K562 (cell line): ENCODE measurements around the gene FAM234B. TPM values are rescaled to one million over a fixed set of nuclear protein-coding genes. Genes with fewer than 3 reads are reported as not detected.

Experiments
- ATAC-seq: fragments of 200-7000 bp; cut with Tn5 transposase; 3 replicates; pipeline ENCODE4 v1.9.1; 2020; ENCODE audit warnings: moderate library complexity
- BruUV-seq: library from RNA; stranded (reverse); fragments of 400-500 nt; replicated peaks from 2 replicates; lab custom pipeline; 2021; lab: Mats Ljungman, UMichigan
- CTCF ChIA-PET: fragments of 300-600 bp; formaldehyde crosslinking; extraction: SDS; loops from one replicate; lab custom pipeline; 2021; ENCODE audit warnings: low intra/inter-chr PET ratio; lab: Yijun Ruan, JAX
- POLR2A ChIA-PET: fragments of 300-600, 350-650 bp; sonication (Branson Sonifier 250); formaldehyde crosslinking; extraction: SDS; loops from one replicate; lab custom pipeline; 2021; ENCODE audit warnings: antibody characterized with exemption, inconsistent platforms; lab: Yijun Ruan, JAX
- DNase-seq, 4 experiments: peaks; one replicate each; pipeline versions ENCODE4 v3.0.0 to v3.0.0-alpha.2; 2011 to 2018; ENCODE audit warnings: low spot score in 3 of 4, mixed read lengths in 3 of 4; ENCODE audit errors: extremely low read depth in 1 of 4
- FAIRE-seq: peaks from 2 replicates; lab custom pipeline; 2011; peaks lifted over from hg19 to GRCh38; lab: Jason Lieb, UNC
- H2AFZ ChIP-seq: 2 replicates; pipeline ENCODE4 v1.6.0; 2011; ENCODE audit warnings: low read depth, low read length, control low read depth, inconsistent platforms
- H3K27ac ChIP-seq: fragments of 200-600 bp; 3 replicates; pipeline ENCODE4 v1.8.0; 2011; ENCODE audit warnings: low read depth, mild to moderate bottlenecking, control low read depth, inconsistent platforms, low read length, moderate library complexity, mixed read lengths; ENCODE audit errors: extremely low read depth
- H3K27me3 ChIP-seq, 2 experiments: fragments of 300-600 bp in 1 of 2; 2 replicates in 1 of 2; 3 replicates in 1 of 2; pipeline versions ENCODE4 v1.6.0 to v1.8.0; 2011; ENCODE audit warnings: inconsistent platforms in 2 of 2, low read length in 2 of 2, mild to moderate bottlenecking in 1 of 2, mixed read lengths in 1 of 2, moderate library complexity in 1 of 2; ENCODE audit not compliant: control insufficient read depth in 2 of 2, insufficient read depth in 2 of 2
- H3K36me3 ChIP-seq: fragments of 300-600 bp; 3 replicates; pipeline ENCODE4 v1.8.0; 2011; ENCODE audit warnings: mild to moderate bottlenecking, low read length, inconsistent platforms; ENCODE audit not compliant: control insufficient read depth, insufficient read depth
- H3K4me1 ChIP-seq, 2 experiments: fragments of 200-600 bp in 1 of 2; replicated peaks in 1 of 2; 2 replicates in 1 of 2; 3 replicates in 1 of 2; pipeline versions ENCODE4 v1.5.1 to v1.8.0; 2011; ENCODE audit warnings: inconsistent platforms in 2 of 2, low read length in 2 of 2, mild to moderate bottlenecking in 1 of 2, mixed read lengths in 1 of 2, moderate library complexity in 1 of 2; ENCODE audit not compliant: control insufficient read depth in 2 of 2, insufficient read depth in 2 of 2
- H3K4me2 ChIP-seq: 2 replicates; pipeline ENCODE4 v1.6.1; 2011; ENCODE audit warnings: low read length, control low read depth, inconsistent platforms, mixed read lengths; ENCODE audit not compliant: insufficient read depth
- H3K4me3 ChIP-seq: fragments of 200-600 bp; sonication (generic), shearing (Covaris generic); 2 replicates; pipeline ENCODE4 v1.5.1; 2016; ENCODE audit warnings: control low read depth, inconsistent platforms
- H3K79me2 ChIP-seq: fragments of 200-600 bp; 3 replicates; pipeline ENCODE4 v1.8.0; 2011; ENCODE audit warnings: low read length, inconsistent platforms; ENCODE audit not compliant: control insufficient read depth, insufficient read depth
- H3K9ac ChIP-seq, 2 experiments: 2 replicates each; pipeline versions ENCODE4 v1.6.0 to v1.6.1; 2011; ENCODE audit warnings: low read depth in 2 of 2, low read length in 2 of 2, control low read depth in 1 of 2, inconsistent platforms in 1 of 2, mild to moderate bottlenecking in 1 of 2, mixed read lengths in 1 of 2; ENCODE audit not compliant: insufficient read depth in 1 of 2
- H3K9me1 ChIP-seq: one replicate; pipeline ENCODE4 v1.6.0; 2011; ENCODE audit warnings: inconsistent platforms, mild to moderate bottlenecking, low read length, moderate library complexity; ENCODE audit not compliant: control insufficient read depth, insufficient read depth
- H3K9me3 ChIP-seq: replicated peaks from 2 replicates; pipeline ENCODE4 v1.5.1; 2011; ENCODE audit warnings: low read depth, low read length, inconsistent platforms; ENCODE audit not compliant: control insufficient read depth, insufficient read depth
- H4K20me1 ChIP-seq: replicated peaks from 2 replicates; pipeline ENCODE4 v1.6.1; 2011; ENCODE audit warnings: low read length, inconsistent platforms, mixed read lengths; ENCODE audit not compliant: control insufficient read depth, insufficient read depth
- ASH1L ChIP-seq: fragments of 450-650 bp; IDR thresholded peaks from 2 replicates; pipeline ENCODE4 v1.6.1; 2018; ENCODE audit warnings: borderline replicate concordance, mild to moderate bottlenecking, low read depth; ENCODE audit not compliant: partially characterized antibody
- C11orf30 ChIP-seq: fragments of 450-650 bp; IDR thresholded peaks from 2 replicates; pipeline ENCODE4 v1.6.1; 2016; ENCODE audit warnings: low read depth, mild to moderate bottlenecking
- CBX1 ChIP-seq: sonication (generic); IDR thresholded peaks from 2 replicates; pipeline ENCODE4 v1.6.1; 2016; ENCODE audit warnings: antibody characterized with exemption, low read depth, mild to moderate bottlenecking
- ELF4 ChIP-seq: fragments of 450-650 bp; formaldehyde crosslinking; IDR thresholded peaks from 2 replicates; pipeline ENCODE4 v1.4.0; 2022; ENCODE audit warnings: missing genetic modification characterization
- IRF1 ChIP-seq: sonication (generic); formaldehyde crosslinking; IDR thresholded peaks from 2 replicates; pipeline ENCODE4 v1.8.0; 2022; ENCODE audit warnings: missing genetic modification reagents, mild to moderate bottlenecking, borderline replicate concordance
- RFX7 ChIP-seq: fragments of 250-450 bp; sonication (Bioruptor Pico); IDR thresholded peaks from 2 replicates; pipeline ENCODE4 v1.5.1; 2021; ENCODE audit warnings: mild to moderate bottlenecking
- ZBTB7A ChIP-seq: IDR thresholded peaks from 2 replicates; pipeline ENCODE4 v1.6.1; 2011; ENCODE audit warnings: low read depth, mild to moderate bottlenecking, low read length, moderate library complexity, borderline replicate concordance; ENCODE audit not compliant: control insufficient read depth
- ZNF41 ChIP-seq: fragments of 250-450 bp; sonication (Bioruptor Pico); conservative IDR thresholded peaks from 2 replicates; pipeline ENCODE4 v1.4.0; 2020; ENCODE audit warnings: mild to moderate bottlenecking
- WGBS: fragments of 100-300 bp; shearing (Covaris generic); methylation state at CpG from one replicate; pipeline ENCODE4 v1.1.6; 2016; ENCODE audit warnings: low coverage, mixed read lengths; ENCODE audit not compliant: insufficient coverage; ENCODE audit errors: missing lambda C conversion rate; 5-methylcytosine and 5-hydroxymethylcytosine counted together
- in situ Hi-C: fragments of 300-500 bp; cut with MboI; formaldehyde crosslinking; loops from 4 replicates; pipeline ENCODE4 v1.15.0; 2018; ENCODE audit warnings: inconsistent platforms, mixed read lengths
- intact Hi-C: fragments of 100-400 bp; cut with micrococcal nuclease; formaldehyde crosslinking; loops from 2 replicates; pipeline ENCODE4 v1.14.2; 2022
- polyA plus RNA-seq, 8 experiments: library from polyadenylated mRNA; depleted of rRNA in 4 of 8; stranded (reverse) in 5 of 8; unstranded in 3 of 8; fragments of >200 nt; fragmentation: Nextera tagmentation in 2 of 8; fragmentation: Illumina TruSeq in 1 of 8; extraction: Ambion mirVana in 2 of 8; extraction: Trizol in 1 of 8; gene quantifications; 2 replicates each; pipeline versions ENCODE4 v1.2.1 to v1.2.3, GENCODE V29; 2011 to 2014; ENCODE audit warnings: inconsistent platforms in 1 of 8, missing spikeins in 1 of 8
- total RNA-seq, 7 experiments: library from RNA; depleted of rRNA in 6 of 7; stranded (reverse); fragments of >200 nt in 6 of 7; fragmentation: Illumina TruSeq in 2 of 7; extraction: Trizol in 2 of 7; gene quantifications; 2 replicates each; pipeline versions ENCODE4 v1.2.1 to v1.2.3, GENCODE V29; 2011 to 2021; ENCODE audit warnings: low replicate concordance in 1 of 7

The FAM234B gene
- total and polyA plus RNA-seq, 9 of the 15 experiments (the other 6 are each of a cell fraction or from before 2014, with no cell fraction given): 1.00 to 4.3 (median 2.0) TPM

- intact Hi-C loops: no loop called here
- in situ Hi-C loops: no loop called here
- Histone ChIP-seq H3K4me3 (no peak overlapping the region), H3K9me1 (no peaks in the 10 kb centered on the region), H4K20me1 (no peaks in the 10 kb centered on the region), H3K9ac (no peak overlapping the region), H3K36me3 (no peaks in the 10 kb centered on the region), H3K79me2 (no peaks in the 10 kb centered on the region), H3K27me3 (peaks cover 3 to 17% of the 10 kb centered on the region in 2 experiments; a peak in 4 of 5 replicates), H3K9me3 (no peaks in the 10 kb centered on the region), H2AFZ (no peak overlapping the region), H3K4me2 (no peak overlapping the region), H3K27ac (no peak overlapping the region), H3K4me1 (no peaks in the 10 kb centered on the region)
- no peak for TF ChIP-seq IRF1 (CRISPR knock-in tag)
- TF ChIP-seq ZNF41 (CRISPR knock-in tag): no peak
- TF ChIP-seq ZBTB7A: no peak
- no peak for TF ChIP-seq ASH1L
- TF ChIP-seq C11orf30: no peak
- no peak for TF ChIP-seq CBX1
- TF ChIP-seq ELF4: no peak
- no peak for TF ChIP-seq RFX7
- ATAC-seq (no peak), FAIRE-seq (no peak), DNase-seq (no peak)
- POLR2A ChIA-PET: no interaction called here
- 0% methylated on average over 2 of the region's 2 CpGs for WGBS
- no TSS peak for BruUV-seq
- CTCF ChIA-PET: no interaction called here
These were observed 81.8 kb downstream of the FAM234B start for GRCh38 chr12:13125996-13126395.
